GM18951 (cell line): ENCODE data around the gene PDLIM1.

Experiments
- POLR2A ChIP-seq: IDR thresholded peaks from 4 replicates; pipeline ENCODE4 v1.6.1; 2011; ENCODE audit warnings: mild to moderate bottlenecking; ENCODE audit not compliant: insufficient read length, insufficient read depth; ENCODE audit errors: extremely low read depth
- in situ Hi-C: fragments of 300-500 bp; cut with MboI; formaldehyde crosslinking; loops from one replicate; pipeline ENCODE4 v1.12.0; 2022; ENCODE audit warnings: low sequenced_read_pairs, mixed read lengths, inconsistent platforms; ENCODE audit not compliant: unreplicated experiment

PDLIM1 gene

GRCh38 chr10:95328013-95328412, 37.2 kb upstream of the PDLIM1 start:
- in situ Hi-C loops, result no loop called here
- no peak for TF ChIP-seq POLR2A

DNA sequence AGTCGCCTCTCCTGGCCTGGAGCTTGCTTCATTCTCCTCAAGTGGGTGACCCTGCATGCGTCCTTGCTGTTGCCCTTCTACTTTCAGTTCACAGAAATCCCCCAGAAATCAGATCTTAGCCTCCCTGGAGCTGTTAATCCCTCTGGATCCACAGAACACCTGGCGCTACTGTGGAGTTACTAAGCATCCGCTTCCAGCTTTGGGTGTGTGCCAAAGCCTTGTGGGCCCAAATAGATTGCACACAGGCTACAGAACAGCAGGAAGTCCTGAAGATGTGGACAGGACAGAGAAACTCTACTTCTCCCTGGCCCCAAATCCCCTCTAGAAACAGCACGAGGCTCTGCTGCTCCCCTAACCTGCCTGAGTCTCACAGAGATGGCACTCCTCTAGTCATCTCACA, 36.6 kb upstream of the PDLIM1 start:
- TF ChIP-seq POLR2A, result no peak
- in situ Hi-C loops, result no loop called here

GRCh38 chr10:95326396-95326795, 35.6 kb upstream of the PDLIM1 start:
- in situ Hi-C loops, result no loop called here
- TF ChIP-seq POLR2A, result no peak

GRCh38 chr10:95325863-95326262, 35.1 kb upstream of the PDLIM1 start:
- in situ Hi-C loops, result no loop called here
- no peak for TF ChIP-seq POLR2A

DNA sequence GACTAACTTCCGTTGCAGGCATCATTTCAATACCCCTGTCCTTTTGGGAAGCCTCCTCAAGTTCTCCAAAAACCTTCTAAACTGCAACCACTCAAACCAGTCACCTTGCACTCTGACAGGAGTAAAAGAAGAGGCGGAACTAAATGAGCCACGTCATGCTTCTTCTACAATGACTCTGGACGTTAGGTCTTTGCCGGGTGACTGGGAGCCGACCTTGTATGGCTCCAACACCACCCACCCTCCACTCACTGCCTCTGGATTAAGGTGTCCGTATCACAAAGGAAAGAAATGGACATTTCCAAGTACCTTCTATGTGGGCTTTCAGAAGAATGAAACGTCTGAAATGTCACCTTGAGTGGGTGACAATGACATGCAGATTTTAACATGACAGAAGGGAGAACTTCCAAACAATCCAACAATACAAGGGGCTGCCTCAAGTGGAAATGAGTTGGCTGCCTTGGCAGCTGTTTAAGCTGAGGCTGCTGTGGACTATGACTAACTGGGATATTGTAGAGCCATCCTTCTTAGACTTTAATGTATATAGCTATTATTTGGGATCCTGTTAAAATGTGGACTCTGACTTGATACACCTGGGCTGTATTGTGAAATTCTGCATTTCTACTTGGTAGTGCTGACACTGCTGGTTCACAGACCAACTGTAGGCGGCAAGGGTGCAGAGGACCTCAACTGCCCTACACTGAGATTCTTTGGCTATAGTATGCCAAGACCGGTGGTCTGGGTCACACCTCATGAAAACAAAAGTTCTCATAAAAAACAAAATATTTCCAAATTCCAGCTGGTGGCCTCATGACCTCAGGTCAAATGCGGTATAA, 33.8 kb upstream of the PDLIM1 start:
- no peak for TF ChIP-seq POLR2A

DNA sequence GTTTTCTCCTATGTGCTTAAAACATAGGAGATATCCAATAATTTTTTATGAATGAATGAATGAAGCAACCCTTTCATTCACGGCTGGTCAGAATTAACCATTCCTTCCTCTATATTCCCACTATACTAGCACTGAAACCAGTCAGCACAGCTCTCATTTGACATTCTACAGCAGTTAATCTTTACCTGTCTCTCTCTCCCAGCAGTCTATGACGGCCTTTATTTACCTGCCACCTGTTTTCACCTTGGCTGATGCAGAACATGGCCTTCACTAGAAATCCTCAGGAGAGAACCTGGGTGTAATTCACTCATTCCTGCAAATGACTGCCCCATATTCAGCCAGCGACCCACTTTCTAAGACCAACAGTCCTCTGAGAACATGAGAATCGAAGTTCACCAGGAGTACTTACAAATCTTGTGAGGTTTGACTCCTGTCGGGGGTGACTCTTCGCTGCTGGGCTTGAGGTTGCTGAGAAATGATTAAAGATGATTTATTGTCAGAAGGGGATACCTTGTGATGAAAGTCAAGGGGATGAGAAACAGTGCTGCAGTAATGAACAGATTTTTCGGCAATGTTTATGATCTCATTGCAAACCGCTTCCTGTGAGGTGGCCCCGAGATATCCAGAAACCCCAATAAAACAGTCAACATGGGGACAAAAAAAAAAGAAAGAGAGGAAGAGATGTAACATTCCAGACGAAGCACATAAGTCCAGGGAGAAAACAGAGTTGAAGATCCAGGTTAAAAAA, 30.9 kb upstream of the PDLIM1 start:
- TF ChIP-seq POLR2A, result no peak
- in situ Hi-C loops, result no loop called here

More for the DNA sequence above, 33.8 kb upstream of the PDLIM1 start:
- in situ Hi-C loops, result no loop called here

DNA sequence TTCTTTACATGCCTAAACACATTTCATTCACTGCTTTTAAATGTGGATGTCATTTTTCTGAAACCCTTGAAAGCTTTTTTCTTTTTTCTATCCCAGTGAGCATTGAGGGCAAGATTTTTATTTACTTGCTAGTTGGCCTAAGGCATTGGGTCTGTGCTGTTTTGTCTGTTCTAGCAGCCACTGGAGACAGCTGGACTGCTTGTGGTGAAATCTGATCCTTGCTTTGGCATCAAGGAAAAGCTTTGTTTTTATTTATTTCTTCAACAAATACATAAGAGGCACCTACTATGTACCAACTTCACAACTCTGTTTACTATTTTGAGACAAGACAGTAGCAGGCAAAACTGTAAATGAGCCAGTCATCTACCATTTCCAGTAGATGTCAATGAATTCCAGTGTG, 28.4 kb upstream of the PDLIM1 start:
- TF ChIP-seq POLR2A, result no peak
- in situ Hi-C loops, result no loop called here

DNA sequence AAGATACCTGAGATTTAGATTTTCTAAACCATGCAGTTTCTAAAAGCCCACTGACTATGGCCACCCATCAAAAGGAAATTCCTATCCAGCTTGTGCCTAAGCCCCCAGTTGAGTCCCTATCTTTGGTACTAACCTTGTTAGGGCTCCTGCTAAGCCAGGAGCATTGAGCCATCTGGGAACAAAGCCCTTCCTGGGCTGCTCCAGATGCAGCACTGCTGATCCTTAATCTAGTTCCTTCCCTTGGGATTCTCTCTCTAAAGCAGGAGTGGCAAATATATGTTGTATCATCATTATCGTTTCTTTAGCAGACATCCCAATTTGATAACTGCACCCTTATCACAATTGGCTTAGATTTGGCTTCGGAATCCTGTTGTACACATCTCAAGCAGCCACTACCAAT, 24.7 kb upstream of the PDLIM1 start:
- in situ Hi-C loops, result no loop called here
- no peak for TF ChIP-seq POLR2A

DNA sequence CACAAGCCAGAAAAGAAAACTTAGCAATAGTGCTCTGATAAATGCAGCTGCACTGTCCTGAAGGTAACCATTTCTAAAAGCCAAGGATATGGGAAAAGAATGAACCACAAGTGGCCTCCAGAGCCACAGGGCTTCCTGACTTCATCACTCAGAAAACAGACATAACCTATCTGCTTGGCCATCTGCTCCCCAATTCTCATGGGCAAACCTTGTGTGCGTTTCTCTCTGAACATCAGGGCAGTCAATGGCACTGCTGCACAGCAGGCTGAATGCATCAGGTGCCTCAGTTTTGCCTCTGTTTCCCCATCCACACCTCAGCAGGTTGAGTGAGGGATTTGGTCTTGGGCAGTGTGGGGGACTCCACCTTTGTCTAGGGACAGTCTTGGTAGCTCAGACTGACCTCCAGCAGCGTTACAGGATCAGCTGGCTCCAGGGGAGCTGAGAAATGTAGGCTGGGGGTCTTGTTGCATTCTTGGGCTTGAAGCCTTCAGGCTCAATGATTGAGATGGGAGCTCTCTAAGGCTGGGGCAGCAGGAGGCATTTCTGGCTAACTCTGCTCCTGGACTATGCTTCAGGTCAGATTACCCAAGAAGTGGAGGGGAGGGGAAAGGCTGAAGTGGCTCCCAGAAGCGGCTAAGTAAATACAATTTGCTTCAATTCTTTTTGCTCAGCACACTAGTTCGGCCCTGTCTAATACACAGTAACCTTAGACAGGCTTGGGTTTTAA, 23.6 kb upstream of the PDLIM1 start:
- no peak for TF ChIP-seq POLR2A
- in situ Hi-C loops, result no loop called here

- no peak for TF ChIP-seq POLR2A
- in situ Hi-C loops, result no loop called here
These were observed 22.2 kb upstream of the PDLIM1 start for GRCh38 chr10:95312986-95313495.

DNA sequence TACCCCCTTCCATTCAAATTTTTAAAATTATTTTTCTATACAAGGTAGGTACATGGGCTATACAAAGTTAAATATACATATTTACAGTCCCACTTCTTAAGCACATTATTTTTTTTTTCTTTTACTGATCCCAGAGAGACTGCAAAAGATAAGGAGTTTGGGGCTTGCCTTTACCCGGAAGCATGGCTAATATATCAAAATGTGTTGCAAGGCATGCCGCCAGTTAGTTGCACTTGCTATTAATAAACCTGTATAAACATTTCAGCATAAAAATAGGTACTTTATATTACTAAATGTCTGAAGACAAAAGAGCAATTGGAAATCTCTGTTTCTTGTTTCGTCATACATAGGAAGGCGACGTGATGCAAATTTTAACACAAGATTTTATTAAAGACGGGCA, 21.5 kb upstream of the PDLIM1 start:
- in situ Hi-C loops, result no loop called here
- TF ChIP-seq POLR2A, result no peak

- in situ Hi-C loops, result no loop called here
- TF ChIP-seq POLR2A, result no peak
These were observed 19.2 kb upstream of the PDLIM1 start for GRCh38 chr10:95309958-95310357.
